GM03348 (cell line): ENCODE measurements around the gene AP5B1.

Source experiments
- DNase-seq: peaks from one replicate; pipeline ENCODE4 v3.0.0; 2012; ENCODE audit warnings: low spot score

The AP5B1 gene

GRCh38 chr11:65801153-65801987 lies 20.6 kb upstream of the AP5B1 start:
- DNase-seq, result no peak

- no peak for DNase-seq
Measured at GRCh38 chr11:65798882-65799281, 18.1 kb upstream of the AP5B1 start.

DNA sequence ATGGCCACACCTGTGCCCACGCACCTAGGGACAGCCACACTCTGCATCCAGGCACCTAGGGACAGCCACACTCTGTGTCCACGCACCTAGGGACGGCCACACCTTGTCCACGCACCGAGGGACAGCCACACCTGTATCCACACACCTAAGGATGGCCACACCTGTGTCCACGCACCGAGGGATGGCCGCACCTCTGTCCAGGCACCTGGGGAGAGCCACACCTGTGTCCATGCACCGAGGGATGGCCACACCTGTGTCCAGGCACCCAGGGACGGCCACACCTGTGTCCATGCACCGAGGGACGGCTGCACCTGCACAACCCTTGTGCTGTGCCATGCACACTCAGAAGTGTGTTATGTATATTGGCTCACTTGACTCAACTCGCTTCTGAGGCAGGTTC lies 16.9 kb upstream of the AP5B1 start:
- DNase-seq, result no peak

DNA sequence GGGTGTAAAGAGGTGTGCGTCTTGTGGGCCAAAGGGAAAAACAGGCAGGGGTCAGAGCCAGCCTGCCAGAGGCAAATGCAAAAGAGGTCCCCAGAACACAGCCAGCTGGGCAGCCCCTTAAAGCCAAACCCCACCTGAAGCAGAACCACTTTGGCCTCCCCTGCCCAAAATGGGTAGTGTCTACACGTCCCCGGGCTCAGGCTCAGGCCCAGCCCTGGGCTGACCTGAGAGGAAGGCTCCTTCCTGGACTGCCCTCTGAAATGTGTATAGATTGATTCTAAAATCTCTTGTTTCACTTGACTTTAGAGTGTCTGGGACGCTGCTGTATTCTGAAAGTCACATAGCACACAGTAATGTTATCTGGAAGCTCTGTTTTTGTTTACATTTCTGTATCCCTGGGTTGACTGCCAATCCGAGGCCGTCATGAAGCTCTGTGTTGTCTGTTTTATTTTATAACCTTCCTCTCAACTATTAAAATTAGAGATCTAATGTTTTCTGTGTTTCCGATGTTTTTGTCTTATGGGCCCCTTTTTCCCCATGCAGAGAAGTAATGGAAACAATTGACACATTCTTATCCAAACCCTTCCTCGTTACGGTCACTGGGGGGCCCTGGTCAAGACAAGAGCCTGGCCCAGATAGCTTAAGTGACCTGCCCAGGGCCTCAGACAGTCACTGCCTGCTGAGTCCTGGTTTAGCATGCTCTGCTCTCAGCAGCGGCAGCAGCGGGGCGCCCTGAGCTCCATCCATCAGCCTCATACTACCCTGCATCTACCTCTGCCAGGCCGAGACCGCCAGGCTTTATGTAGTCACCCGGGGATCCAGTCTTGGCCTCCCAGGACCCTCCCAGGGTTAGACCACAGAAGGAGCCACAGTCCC lies 16.2 kb upstream of the AP5B1 start:
- DNase-seq, result no peak

DNA sequence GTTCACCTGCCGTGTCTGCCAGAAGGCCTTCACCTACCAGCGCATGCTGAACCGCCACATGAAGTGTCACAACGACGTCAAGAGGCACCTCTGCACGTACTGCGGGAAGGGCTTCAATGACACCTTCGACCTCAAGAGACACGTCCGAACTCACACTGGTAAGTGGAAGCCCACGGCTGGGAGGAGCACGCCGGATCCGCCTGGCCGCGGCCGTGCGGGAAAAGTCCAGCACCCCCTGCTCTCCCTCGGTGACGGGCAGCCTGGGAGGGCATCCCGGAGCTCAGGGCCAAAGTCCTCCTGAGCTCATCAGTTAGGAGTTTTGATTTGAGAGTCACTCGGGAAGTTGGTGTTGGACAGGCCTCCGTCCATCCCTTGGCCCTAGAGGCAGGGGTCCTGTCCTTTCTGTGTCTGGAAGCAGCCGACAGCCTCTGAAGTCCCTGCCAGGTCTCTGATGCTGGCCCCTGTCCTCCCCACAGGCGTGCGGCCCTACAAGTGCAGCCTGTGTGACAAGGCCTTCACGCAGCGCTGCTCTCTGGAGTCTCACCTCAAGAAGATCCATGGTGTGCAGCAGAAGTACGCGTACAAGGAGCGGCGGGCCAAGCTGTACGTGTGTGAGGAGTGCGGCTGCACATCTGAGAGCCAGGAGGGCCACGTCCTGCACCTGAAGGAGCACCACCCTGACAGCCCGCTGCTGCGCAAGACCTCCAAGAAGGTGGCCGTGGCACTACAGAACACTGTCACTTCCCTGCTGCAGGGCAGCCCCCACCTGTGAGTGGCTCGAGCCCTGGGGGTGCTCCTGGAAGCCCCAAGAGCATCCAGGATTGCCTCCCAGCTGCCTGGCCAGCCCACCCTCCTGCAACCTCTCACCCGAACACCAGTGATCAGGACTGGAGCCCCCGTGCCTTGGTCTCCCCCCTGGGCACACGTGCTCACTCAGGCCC lies 14.1 kb upstream of the AP5B1 start:
- DNase-seq, result no peak

GRCh38 chr11:65793625-65794400 lies 13.0 kb upstream of the AP5B1 start:
- DNase-seq, result no peak

- no peak for DNase-seq
Measured at GRCh38 chr11:65793144-65793581, 12.4 kb upstream of the AP5B1 start.

GRCh38 chr11:65792456-65792855 lies 11.7 kb upstream of the AP5B1 start:
- no peak for DNase-seq

- no peak for DNase-seq
Measured at GRCh38 chr11:65791719-65792213, 11.0 kb upstream of the AP5B1 start.

- DNase-seq, result no peak
Measured at GRCh38 chr11:65790902-65791650, 10.3 kb upstream of the AP5B1 start.

GRCh38 chr11:65790104-65790901 lies 9.5 kb upstream of the AP5B1 start:
- DNase-seq, result no peak

- no peak for DNase-seq
Measured at GRCh38 chr11:65789230-65790103, 8.7 kb upstream of the AP5B1 start.

GRCh38 chr11:65788821-65789220 lies 8.0 kb upstream of the AP5B1 start:
- DNase-seq, result no peak

- no peak for DNase-seq
Measured at GRCh38 chr11:65787649-65788622, 7.2 kb upstream of the AP5B1 start.

- no peak for DNase-seq
Measured at GRCh38 chr11:65786786-65787636, 6.2 kb upstream of the AP5B1 start, which contains the start of gene OVOL1. Gene OVOL1 (plus strand): TSS chr11:65787063. CDS start chr11:65787374, 311 bp downstream.
